H9 (cell line): ENCODE results near the gene TLR5. TPM values are rescaled to one million over a fixed set of nuclear protein-coding genes. Genes with fewer than 3 reads are reported as not detected.
A peak's percentile ranks its signal among the peaks of the same experiment; 100 is the strongest.

Source experiments
- DNase-seq: peaks from one replicate; pipeline ENCODE4 v3.0.0-alpha.2; 2017
- H2AFZ ChIP-seq: one replicate; pipeline ENCODE4 v1.6.1; 2013; ENCODE audit warnings: mild to moderate bottlenecking, low read length, control low read depth, moderate library complexity
- H2AK5ac ChIP-seq: 2 replicates; pipeline ENCODE4 v1.6.1; 2013; ENCODE audit warnings: low read length, control low read depth, mixed read lengths; ENCODE audit not compliant: insufficient read length
- H2BK120ac ChIP-seq: one replicate; pipeline ENCODE4 v1.6.1; 2013; ENCODE audit warnings: low read depth, mild to moderate bottlenecking, low read length, control low read depth, inconsistent platforms; ENCODE audit not compliant: poor library complexity, severe bottlenecking
- H2BK12ac ChIP-seq: 2 replicates; pipeline ENCODE4 v1.6.1; 2013; ENCODE audit warnings: low read length, control low read depth, mixed read lengths, low read depth; ENCODE audit not compliant: insufficient read length
- H2BK15ac ChIP-seq: 2 replicates; pipeline ENCODE4 v1.6.1; 2013; ENCODE audit warnings: low read depth, low read length, control low read depth
- H2BK20ac ChIP-seq: one replicate; pipeline ENCODE4 v1.6.1; 2013; ENCODE audit warnings: low read depth, mild to moderate bottlenecking, low read length, control low read depth, inconsistent platforms; ENCODE audit not compliant: poor library complexity, severe bottlenecking
- H2BK5ac ChIP-seq: 2 replicates; pipeline ENCODE4 v1.6.1; 2013; ENCODE audit warnings: low read length, control low read depth, mixed read lengths; ENCODE audit not compliant: insufficient read length
- H3K14ac ChIP-seq: 2 replicates; pipeline ENCODE4 v1.6.1; 2013; ENCODE audit warnings: low read length, control low read depth; ENCODE audit not compliant: insufficient read depth
- H3K18ac ChIP-seq: 2 replicates; pipeline ENCODE4 v1.6.1; 2013; ENCODE audit warnings: low read depth, mild to moderate bottlenecking, mixed read lengths, low read length, control low read depth; ENCODE audit not compliant: insufficient read length
- H3K23ac ChIP-seq: 2 replicates; pipeline ENCODE4 v1.6.1; 2013; ENCODE audit warnings: low read length, control low read depth, mixed read lengths, low read depth; ENCODE audit not compliant: insufficient read length
- H3K23me2 ChIP-seq: 2 replicates; pipeline ENCODE4 v1.6.1; 2013; ENCODE audit warnings: low read depth, mild to moderate bottlenecking, mixed read lengths, low read length, control low read depth; ENCODE audit not compliant: insufficient read length, poor library complexity, severe bottlenecking
- H3K27ac ChIP-seq: 2 replicates; pipeline ENCODE4 v1.5.1; 2013; ENCODE audit warnings: low read length, control low read depth, mixed read lengths, low read depth; ENCODE audit not compliant: insufficient read length
- H3K27me3 ChIP-seq: 2 replicates; pipeline ENCODE4 v1.6.1; 2013; ENCODE audit warnings: low read length, control low read depth, inconsistent platforms; ENCODE audit not compliant: insufficient read depth
- H3K4ac ChIP-seq: 2 replicates; pipeline ENCODE4 v1.6.1; 2013; ENCODE audit warnings: low read depth, mild to moderate bottlenecking, control low read depth, inconsistent platforms, low read length, moderate library complexity
- H3K4me1 ChIP-seq: 2 replicates; pipeline ENCODE4 v1.6.1; 2013; ENCODE audit warnings: low read length, control low read depth, inconsistent platforms; ENCODE audit not compliant: insufficient read depth
- H3K4me2 ChIP-seq: 2 replicates; pipeline ENCODE4 v1.6.1; 2013; ENCODE audit warnings: low read length, control low read depth, mixed read lengths; ENCODE audit not compliant: insufficient read length, insufficient read depth
- H3K56ac ChIP-seq: 2 replicates; pipeline ENCODE4 v1.6.1; 2013; ENCODE audit warnings: low read depth, mild to moderate bottlenecking, mixed read lengths, low read length, control low read depth; ENCODE audit not compliant: insufficient read length
- H3K79me1 ChIP-seq: 2 replicates; pipeline ENCODE4 v1.6.1; 2013; ENCODE audit warnings: low read depth, mild to moderate bottlenecking, moderate library complexity, low read length, control low read depth, inconsistent platforms; ENCODE audit not compliant: insufficient read depth, poor library complexity, severe bottlenecking
- H3K79me2 ChIP-seq: 2 replicates; pipeline ENCODE4 v1.6.1; 2013; ENCODE audit warnings: low read length, control low read depth, inconsistent platforms; ENCODE audit not compliant: insufficient read depth
- H3K9ac ChIP-seq: 2 replicates; pipeline ENCODE4 v1.6.1; 2013; ENCODE audit warnings: low read length, control low read depth, mixed read lengths; ENCODE audit not compliant: insufficient read length; ENCODE audit errors: extremely low read depth
- H3K9me3 ChIP-seq: one replicate; pipeline ENCODE4 v1.6.1; 2013; ENCODE audit warnings: low read depth, low read length, inconsistent platforms; ENCODE audit not compliant: control insufficient read depth
- H3T11ph ChIP-seq: one replicate; pipeline ENCODE4 v1.6.1; 2013; ENCODE audit warnings: mild to moderate bottlenecking, low read length, control low read depth, inconsistent platforms
- H4K20me1 ChIP-seq: one replicate; pipeline ENCODE4 v1.6.1; 2013; ENCODE audit not compliant: control insufficient read depth, insufficient read length, insufficient read depth
- H4K5ac ChIP-seq: 2 replicates; pipeline ENCODE4 v1.6.1; 2013; ENCODE audit warnings: low read depth, mild to moderate bottlenecking, mixed read lengths, low read length, control low read depth; ENCODE audit not compliant: insufficient read length
- H4K8ac ChIP-seq: replicated peaks from 2 replicates; pipeline ENCODE4 v1.6.1; 2013; ENCODE audit warnings: low read length, control low read depth, mixed read lengths, low read depth; ENCODE audit not compliant: insufficient read length
- H4K91ac ChIP-seq: 2 replicates; pipeline ENCODE4 v1.6.1; 2013; ENCODE audit warnings: low read depth, mild to moderate bottlenecking, moderate library complexity, mixed read lengths, low read length, control low read depth; ENCODE audit not compliant: insufficient read length
- H3K27ac Mint-ChIP-seq, 3 experiments: 2 replicates in 2 of 3; 3 replicates in 1 of 3; pipeline ENCODE4 v1.8.0; 2020 to 2021; ENCODE audit warnings: mixed read lengths in 3 of 3, mild to moderate bottlenecking in 1 of 3, moderate library complexity in 1 of 3
- H3K27me3 Mint-ChIP-seq: 2 replicates; pipeline ENCODE4 v1.8.0; 2021; ENCODE audit warnings: low read depth, mild to moderate bottlenecking, moderate library complexity, mixed read lengths
- H3K36me3 Mint-ChIP-seq, 3 experiments: 2 replicates in 2 of 3; 3 replicates in 1 of 3; pipeline ENCODE4 v1.8.0; 2020 to 2021; ENCODE audit warnings: low read depth in 3 of 3, mixed read lengths in 3 of 3; ENCODE audit not compliant: insufficient read depth in 1 of 3
- H3K4me1 Mint-ChIP-seq, 2 experiments: 2 replicates each; pipeline ENCODE4 v1.8.0; 2020; ENCODE audit warnings: mixed read lengths in 2 of 2
- H3K4me3 Mint-ChIP-seq, 2 experiments: 2 replicates in 1 of 2; 3 replicates in 1 of 2; pipeline ENCODE4 v1.8.0; 2020 to 2021; ENCODE audit warnings: mild to moderate bottlenecking in 2 of 2, mixed read lengths in 2 of 2, moderate library complexity in 1 of 2
- H3K9me3 Mint-ChIP-seq, 2 experiments: 2 replicates in 1 of 2; 3 replicates in 1 of 2; pipeline ENCODE4 v1.8.0; 2020; ENCODE audit warnings: mild to moderate bottlenecking in 2 of 2, mixed read lengths in 2 of 2, moderate library complexity in 1 of 2
- CTCF ChIP-seq: fragments of 200-600 bp; sonication (generic); conservative IDR thresholded peaks from 3 replicates; pipeline ENCODE4 v1.8.0; 2021; ENCODE audit warnings: antibody characterized with exemption, mild to moderate bottlenecking
- WGBS: extraction: QIAGEN DNeasy Blood & Tissue Kit; methylation state at CpG from one replicate; pipeline ENCODE4 v1.1.7; 2013; ENCODE audit warnings: missing lambda C conversion rate, low lambda C conversion rate, mixed read lengths; ENCODE audit not compliant: insufficient read length; ENCODE audit errors: extremely low coverage; 5-methylcytosine and 5-hydroxymethylcytosine counted together
- total RNA-seq: library from RNA; stranded (reverse); gene quantifications from 2 replicates; pipeline ENCODE4 v1.2.1, GENCODE V29; 2021

The TLR5 gene
- total RNA-seq, 1 experiment from 2014 or later = not detected

GRCh38 chr1:223189525-223189902 lies 46.5 kb upstream of the TLR5 start:
- Histone ChIP-seq H4K20me1 (no peaks in the 10 kb centered on the region), H4K91ac (no peak overlapping the region), H3K9ac (no peak overlapping the region), H2BK20ac (no peak overlapping the region), H3K79me1 (no peaks in the 10 kb centered on the region), H2BK15ac (no peak overlapping the region), H3K27ac (no peak overlapping the region), H3K4ac (no peak overlapping the region), H2BK12ac (no peak overlapping the region), H2AK5ac (no peak overlapping the region), H3T11ph (no peak overlapping the region), H3K27me3 (no peaks in the 10 kb centered on the region), H2BK120ac (no peak overlapping the region), H2AFZ (no peak overlapping the region), H3K18ac (no peak overlapping the region), H4K5ac (no peak overlapping the region), H3K23ac (no peak overlapping the region), H3K79me2 (no peaks in the 10 kb centered on the region), H4K8ac (no peak overlapping the region), H3K4me1 (no peaks in the 10 kb centered on the region), H3K23me2 (no peaks in the 10 kb centered on the region), H2BK5ac (no peak overlapping the region), H3K14ac (no peak overlapping the region), H3K56ac (no peak overlapping the region), H3K4me2 (no peak overlapping the region), H3K9me3 (no peaks in the 10 kb centered on the region)
- DNase-seq = no peak
- no CpG with 5 or more reads among the region's 4 CpGs for WGBS
- peak overlapping the region in 1 of 3 experiments; percentile 49; a peak in 1 of 7 replicates for H3K27ac Mint-ChIP-seq
- no peak for TF ChIP-seq CTCF
- H3K4me3 Mint-ChIP-seq = no peak overlapping the region
- no peaks in the 10 kb centered on the region for H3K36me3 Mint-ChIP-seq
- peaks cover 20% of the 10 kb centered on the region for H3K27me3 Mint-ChIP-seq
- H3K4me1 Mint-ChIP-seq = no peaks in the 10 kb centered on the region; a peak in 1 of 4 replicates
- H3K9me3 Mint-ChIP-seq = no peaks in the 10 kb centered on the region
